IMR-90 (cell line): ENCODE results near the gene TAAR1.

Experiments
- CTCF ChIP-seq: conservative IDR thresholded peaks from 2 replicates; pipeline ENCODE4 v1.5.1; 2012; ENCODE audit warnings: mild to moderate bottlenecking, low read depth, low read length, improper control_type of control experiment
- POLR2A ChIP-seq: IDR thresholded peaks from 2 replicates; pipeline ENCODE4 v1.6.1; 2012; ENCODE audit warnings: mild to moderate bottlenecking, low read depth, low read length
- RCOR1 ChIP-seq: IDR thresholded peaks from 2 replicates; pipeline ENCODE4 v1.6.1; 2012; ENCODE audit warnings: mild to moderate bottlenecking, low read length, improper control_type of control experiment; ENCODE audit not compliant: insufficient replicate concordance
- RFX5 ChIP-seq: IDR thresholded peaks from 2 replicates; pipeline ENCODE4 v1.8.0; 2012; ENCODE audit warnings: low read depth, mild to moderate bottlenecking, low read length, moderate library complexity

GRCh38 chr6:132683543-132683942 lies 24.6 kb upstream of the TAAR1 start:
- TF ChIP-seq RFX5 (no peak), CTCF (no peak), POLR2A (no peak), RCOR1 (no peak)
